Neural cell (in vitro differentiated cells): Measurements from ENCODE around the gene ENOX1. TPM values are rescaled to one million over a fixed set of nuclear protein-coding genes. Genes with fewer than 3 reads are reported as not detected.

Source experiments
- H2AFZ ChIP-seq: fragments of 200-600, 300-800 bp; sonication (generic), shearing (Covaris generic); 2 replicates; pipeline ENCODE4 v1.6.0; 2014; ENCODE audit warnings: low read depth, mild to moderate bottlenecking, antibody characterized with exemption, low read length, moderate library complexity
- H3F3A ChIP-seq: fragments of 200-600 bp; shearing (Covaris generic); 2 replicates; pipeline ENCODE4 v1.6.1; 2016; ENCODE audit warnings: mild to moderate bottlenecking, moderate library complexity, mixed read lengths, antibody characterized with exemption, low read length; ENCODE audit not compliant: insufficient read depth, poor library complexity, severe bottlenecking
- H3K27ac ChIP-seq: fragments of 200-600, 300-800 bp; sonication (generic), shearing (Covaris generic); 2 replicates; pipeline ENCODE4 v1.5.1; 2014; ENCODE audit warnings: mild to moderate bottlenecking, low read length, moderate library complexity
- H3K27me3 ChIP-seq: fragments of 300-800, 200-600 bp; sonication (generic), shearing (Covaris generic); 2 replicates; pipeline ENCODE4 v1.6.0; 2014; ENCODE audit warnings: mild to moderate bottlenecking, low read depth, low read length, moderate library complexity; ENCODE audit not compliant: insufficient read depth
- H3K36me3 ChIP-seq: fragments of 300-800, 200-600 bp; sonication (generic), shearing (Covaris generic); 2 replicates; pipeline ENCODE4 v1.5.1; 2014; ENCODE audit warnings: mild to moderate bottlenecking, antibody characterized with exemption, low read length, moderate library complexity; ENCODE audit not compliant: insufficient read depth
- H3K4me2 ChIP-seq: fragments of 300-800, 200-600 bp; sonication (generic), shearing (Covaris generic); 2 replicates; pipeline ENCODE4 v1.6.0; 2014; ENCODE audit warnings: mild to moderate bottlenecking, low read length
- H3K4me3 ChIP-seq: fragments of 300-800, 200-600 bp; sonication (generic), shearing (Covaris generic); 2 replicates; pipeline ENCODE4 v1.5.1; 2014; ENCODE audit warnings: mild to moderate bottlenecking, low read length, moderate library complexity
- H3K79me2 ChIP-seq: fragments of 200-600 bp; shearing (Covaris generic); replicated peaks from 2 replicates; pipeline ENCODE4 v1.6.0; 2014; ENCODE audit warnings: mild to moderate bottlenecking, low read length, moderate library complexity; ENCODE audit not compliant: insufficient read depth
- H3K9ac ChIP-seq: fragments of 300-800, 200-600 bp; sonication (generic), shearing (Covaris generic); 2 replicates; pipeline ENCODE4 v1.6.1; 2016; ENCODE audit warnings: mild to moderate bottlenecking, low read length, mixed read lengths
- H3K9me2 ChIP-seq: fragments of 200-600 bp; shearing (Covaris generic); 2 replicates; pipeline ENCODE4 v1.6.1; 2016; ENCODE audit warnings: mild to moderate bottlenecking, low read length, mixed read lengths; ENCODE audit not compliant: insufficient read depth
- H3K9me3 ChIP-seq: fragments of 200-600, 300-800 bp; sonication (generic), shearing (Covaris generic); 2 replicates; pipeline ENCODE4 v1.6.1; 2016; ENCODE audit warnings: mild to moderate bottlenecking, mixed run types, low read length, moderate library complexity, mixed read lengths
- H4K20me1 ChIP-seq: fragments of 200-600 bp; shearing (Covaris generic); 2 replicates; pipeline ENCODE4 v1.6.1; 2016; ENCODE audit warnings: mild to moderate bottlenecking, mixed run types; ENCODE audit not compliant: insufficient read depth
- CTCF ChIP-seq: fragments of 450-650 bp; IDR thresholded peaks from 2 replicates; pipeline ENCODE4 v1.5.1; 2014; ENCODE audit warnings: antibody characterized with exemption, mild to moderate bottlenecking, moderate library complexity; ENCODE audit not compliant: poor library complexity, severe bottlenecking
- EP300 ChIP-seq: fragments of 450-650 bp; conservative IDR thresholded peaks from 2 replicates; pipeline ENCODE4 v1.6.1; 2014; ENCODE audit warnings: antibody characterized with exemption, mild to moderate bottlenecking, moderate library complexity; ENCODE audit not compliant: poor library complexity, severe bottlenecking
- EZH2 ChIP-seq: fragments of 200-600, 300-800 bp; shearing (Covaris generic), sonication (generic); IDR thresholded peaks from 2 replicates; pipeline ENCODE4 v1.6.1; 2014; ENCODE audit warnings: antibody characterized with exemption, low read length, borderline replicate concordance, mild to moderate bottlenecking; ENCODE audit not compliant: insufficient read depth, poor library complexity, severe bottlenecking
- MXI1 ChIP-seq: fragments of 450-650 bp; conservative IDR thresholded peaks from 2 replicates; pipeline ENCODE4 v1.6.1; 2014; ENCODE audit warnings: antibody characterized with exemption, mild to moderate bottlenecking; ENCODE audit not compliant: poor library complexity, severe bottlenecking
- POLR2AphosphoS5 ChIP-seq: IDR thresholded peaks from 2 replicates; pipeline ENCODE4 v1.6.1; 2012
- RAD21 ChIP-seq: fragments of 450-650 bp; conservative IDR thresholded peaks from 2 replicates; pipeline ENCODE4 v1.6.1; 2014; ENCODE audit warnings: antibody characterized with exemption, mild to moderate bottlenecking, moderate library complexity
- SMC3 ChIP-seq: fragments of 450-650 bp; conservative IDR thresholded peaks from 2 replicates; pipeline ENCODE4 v1.6.1; 2014; ENCODE audit warnings: antibody characterized with exemption, mild to moderate bottlenecking, moderate library complexity; ENCODE audit not compliant: poor library complexity
- TAF1 ChIP-seq: IDR thresholded peaks from 2 replicates; pipeline ENCODE4 v1.6.1; 2012; ENCODE audit warnings: low read depth
- polyA minus RNA-seq: library from RNA; depleted of rRNA, polyadenylated mRNA; stranded (reverse); fragments of >200 nt; gene quantifications from 2 replicates; pipeline ENCODE4 v1.2.3, GENCODE V29; 2014
- polyA plus RNA-seq: library from polyadenylated mRNA; depleted of rRNA; stranded (reverse); fragments of >200 nt; gene quantifications from 2 replicates; pipeline ENCODE4 v1.2.3, GENCODE V29; 2014
- TF ChIP-seq, protein P1 (sequence below): IDR thresholded peaks from 2 replicates; pipeline ENCODE4 v1.6.1; 2012; ENCODE audit warnings: borderline replicate concordance

ENOX1 gene
- polyA plus RNA-seq = 42.6 and 43.7 TPM in 2 replicates
- polyA minus RNA-seq = 72.0 and 74.5 TPM in 2 replicates

DNA sequence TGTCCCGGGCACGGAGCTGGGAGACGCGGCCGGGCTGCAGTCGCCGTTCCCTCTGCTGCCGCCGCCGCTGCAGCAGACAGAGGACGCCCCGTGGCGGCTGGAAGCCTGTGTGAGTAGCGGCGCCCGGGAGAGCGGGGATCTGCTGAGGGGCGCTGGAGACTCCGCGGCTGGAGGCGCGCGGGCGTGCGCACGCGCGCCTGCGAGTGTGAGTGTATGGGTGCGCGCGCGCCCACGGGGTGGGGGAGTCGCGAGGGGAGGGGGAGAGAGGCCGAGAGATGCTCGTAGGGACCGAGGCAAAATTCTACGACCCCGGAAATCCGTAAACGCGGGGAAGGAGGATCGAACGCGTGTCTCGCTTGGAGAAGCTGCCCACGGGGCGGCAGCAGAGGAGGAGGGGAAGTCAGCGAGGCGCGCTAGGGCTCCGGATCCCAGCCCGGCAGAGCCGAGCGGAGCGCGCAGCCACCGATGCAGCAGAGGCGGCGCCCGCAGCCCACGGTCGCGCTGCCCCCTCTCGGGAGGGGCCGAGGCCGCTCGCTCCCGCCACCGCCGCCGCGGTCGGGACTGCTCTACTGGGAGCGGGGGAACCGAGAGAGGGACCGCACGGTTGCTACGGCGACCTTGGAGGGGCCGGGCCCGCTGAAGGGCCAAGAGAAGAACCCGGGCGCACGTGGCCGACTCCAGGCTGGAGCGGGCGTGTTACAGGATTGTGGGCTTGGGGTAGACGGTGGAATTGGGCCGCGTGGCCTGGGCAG, at the start of gene ENOX1:
Gene ENOX1, minus strand, starts transcription at position 207 of the 752 bp plus-strand sequence.
- peak within 1 kb of the TSS; percentile 87 for H3K4me3 ChIP-seq
- H2AFZ ChIP-seq = peak within 1 kb of the TSS; percentile 51
- peak within 1 kb of the TSS; percentile 94 for H3K27ac ChIP-seq
- TF ChIP-seq, protein P1, sequence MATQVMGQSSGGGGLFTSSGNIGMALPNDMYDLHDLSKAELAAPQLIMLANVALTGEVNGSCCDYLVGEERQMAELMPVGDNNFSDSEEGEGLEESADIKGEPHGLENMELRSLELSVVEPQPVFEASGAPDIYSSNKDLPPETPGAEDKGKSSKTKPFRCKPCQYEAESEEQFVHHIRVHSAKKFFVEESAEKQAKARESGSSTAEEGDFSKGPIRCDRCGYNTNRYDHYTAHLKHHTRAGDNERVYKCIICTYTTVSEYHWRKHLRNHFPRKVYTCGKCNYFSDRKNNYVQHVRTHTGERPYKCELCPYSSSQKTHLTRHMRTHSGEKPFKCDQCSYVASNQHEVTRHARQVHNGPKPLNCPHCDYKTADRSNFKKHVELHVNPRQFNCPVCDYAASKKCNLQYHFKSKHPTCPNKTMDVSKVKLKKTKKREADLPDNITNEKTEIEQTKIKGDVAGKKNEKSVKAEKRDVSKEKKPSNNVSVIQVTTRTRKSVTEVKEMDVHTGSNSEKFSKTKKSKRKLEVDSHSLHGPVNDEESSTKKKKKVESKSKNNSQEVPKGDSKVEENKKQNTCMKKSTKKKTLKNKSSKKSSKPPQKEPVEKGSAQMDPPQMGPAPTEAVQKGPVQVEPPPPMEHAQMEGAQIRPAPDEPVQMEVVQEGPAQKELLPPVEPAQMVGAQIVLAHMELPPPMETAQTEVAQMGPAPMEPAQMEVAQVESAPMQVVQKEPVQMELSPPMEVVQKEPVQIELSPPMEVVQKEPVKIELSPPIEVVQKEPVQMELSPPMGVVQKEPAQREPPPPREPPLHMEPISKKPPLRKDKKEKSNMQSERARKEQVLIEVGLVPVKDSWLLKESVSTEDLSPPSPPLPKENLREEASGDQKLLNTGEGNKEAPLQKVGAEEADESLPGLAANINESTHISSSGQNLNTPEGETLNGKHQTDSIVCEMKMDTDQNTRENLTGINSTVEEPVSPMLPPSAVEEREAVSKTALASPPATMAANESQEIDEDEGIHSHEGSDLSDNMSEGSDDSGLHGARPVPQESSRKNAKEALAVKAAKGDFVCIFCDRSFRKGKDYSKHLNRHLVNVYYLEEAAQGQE = no peak
- peak; percentile 63 for TF ChIP-seq TAF1
- peak; percentile 69 for TF ChIP-seq EP300
- TF ChIP-seq CTCF = peak; percentile 55
- TF ChIP-seq EZH2 = no peak
- TF ChIP-seq MXI1 = peak; percentile 97
- peak; percentile 58 for TF ChIP-seq SMC3
- TF ChIP-seq POLR2AphosphoS5 = peak; percentile 74
- TF ChIP-seq RAD21 = peak; percentile 63
- peaks cover 30% of the 10 kb centered on the region for H3K79me2 ChIP-seq
- H3K9me2 ChIP-seq = no peaks in the 10 kb centered on the region
- no peaks in the 10 kb centered on the region for H3K36me3 ChIP-seq
- H3K4me2 ChIP-seq = peak within 1 kb of the TSS; percentile 87
- no peaks in the 10 kb centered on the region for H3K27me3 ChIP-seq
- H3K9ac ChIP-seq = peak within 1 kb of the TSS; percentile 84
- H3F3A ChIP-seq = peaks cover 5% of the 10 kb centered on the region
- H4K20me1 ChIP-seq = no peaks in the 10 kb centered on the region
- H3K9me3 ChIP-seq = no peaks in the 10 kb centered on the region

DNA sequence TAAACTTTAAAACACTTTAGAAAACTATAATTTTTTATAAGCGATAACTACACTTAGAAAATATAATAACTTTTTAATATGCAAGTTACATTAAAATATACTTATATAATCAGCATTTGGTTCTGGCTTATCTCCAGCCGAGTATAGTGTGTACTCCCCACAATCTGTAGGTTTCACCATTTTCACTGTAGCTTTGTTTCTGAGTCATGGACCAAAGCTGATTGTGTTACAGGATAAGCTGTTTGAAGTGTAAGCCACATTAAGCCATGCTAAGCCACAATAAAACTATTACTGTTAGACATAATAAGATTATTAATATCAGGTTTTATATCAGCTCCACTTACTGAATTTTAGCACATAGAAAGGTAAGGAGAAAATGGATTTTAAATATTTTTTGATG, 48.9 kb upstream of the ENOX1 start:
- TF ChIP-seq, protein P1 = no peak
- TF ChIP-seq CTCF (no peak), POLR2AphosphoS5 (no peak), MXI1 (no peak), SMC3 (no peak), EZH2 (no peak), EP300 (no peak), TAF1 (no peak), RAD21 (no peak)
- no peaks in the 10 kb centered on the region for H3K36me3 ChIP-seq
- no peaks in the 10 kb centered on the region for H4K20me1 ChIP-seq
- H3K4me2 ChIP-seq = no peak overlapping the region
- no peaks in the 10 kb centered on the region for H3K79me2 ChIP-seq
- H2AFZ ChIP-seq = no peak overlapping the region
- H3K4me3 ChIP-seq = no peak overlapping the region
- H3K9me2 ChIP-seq = no peaks in the 10 kb centered on the region
- H3K9ac ChIP-seq = no peak overlapping the region
- no peak overlapping the region for H3K27ac ChIP-seq
- H3K27me3 ChIP-seq = no peaks in the 10 kb centered on the region
- H3F3A ChIP-seq = no peaks in the 10 kb centered on the region
- H3K9me3 ChIP-seq = no peaks in the 10 kb centered on the region
